Endodermal cell (in vitro differentiated cells): ENCODE results near the gene HSPB1. TPM values are rescaled to one million over a fixed set of nuclear protein-coding genes. Genes with fewer than 3 reads are reported as not detected.

Experiments
- DNase-seq: peaks from one replicate; pipeline ENCODE4 v3.0.0-alpha.2; 2017
- H3K27ac ChIP-seq: 2 replicates; pipeline ENCODE4 v1.5.1; 2013; ENCODE audit warnings: mild to moderate bottlenecking, low read depth, low read length, moderate library complexity
- H3K27me3 ChIP-seq: 2 replicates; pipeline ENCODE4 v1.6.1; 2013; ENCODE audit warnings: mild to moderate bottlenecking, low read length, moderate library complexity; ENCODE audit not compliant: insufficient read depth, control insufficient read depth, poor library complexity, severe bottlenecking
- H3K36me3 ChIP-seq: 2 replicates; pipeline ENCODE4 v1.7.0; 2013; ENCODE audit warnings: mild to moderate bottlenecking, low read length, moderate library complexity; ENCODE audit not compliant: control insufficient read depth, insufficient read depth
- H3K4me1 ChIP-seq: one replicate; pipeline ENCODE4 v1.7.0; 2013; ENCODE audit warnings: low read length; ENCODE audit not compliant: control insufficient read depth, insufficient read depth
- H3K4me3 ChIP-seq: 2 replicates; pipeline ENCODE4 v1.5.1; 2013; ENCODE audit warnings: mild to moderate bottlenecking, low read length, moderate library complexity
- H3K9ac ChIP-seq: 2 replicates; pipeline ENCODE4 v1.6.1; 2013; ENCODE audit warnings: mild to moderate bottlenecking, low read length, moderate library complexity; ENCODE audit not compliant: poor library complexity, severe bottlenecking; ENCODE audit errors: extremely low read depth
- H3K9me3 ChIP-seq: 2 replicates; pipeline ENCODE4 v1.6.1; 2013; ENCODE audit warnings: mild to moderate bottlenecking, low read length, moderate library complexity; ENCODE audit not compliant: control insufficient read depth
- H3K27ac Mint-ChIP-seq: 2 replicates; pipeline ENCODE4 v1.8.0; 2020; ENCODE audit warnings: mixed read lengths
- H3K27me3 Mint-ChIP-seq: 2 replicates; pipeline ENCODE4 v1.8.0; 2021; ENCODE audit warnings: mild to moderate bottlenecking, mixed read lengths; ENCODE audit not compliant: insufficient read depth
- H3K36me3 Mint-ChIP-seq: 2 replicates; pipeline ENCODE4 v1.8.0; 2020; ENCODE audit warnings: low read depth, mixed read lengths
- H3K4me1 Mint-ChIP-seq: 2 replicates; pipeline ENCODE4 v1.8.0; 2020; ENCODE audit warnings: mixed read lengths
- H3K4me3 Mint-ChIP-seq: 2 replicates; pipeline ENCODE4 v1.8.0; 2020; ENCODE audit warnings: mild to moderate bottlenecking, moderate library complexity, mixed read lengths
- H3K9me3 Mint-ChIP-seq: 2 replicates; pipeline ENCODE4 v1.8.0; 2020; ENCODE audit warnings: mild to moderate bottlenecking, mixed read lengths
- CTCF ChIP-seq: fragments of 200-600 bp; sonication (generic); conservative IDR thresholded peaks from 2 replicates; pipeline ENCODE4 v1.5.0; 2021; ENCODE audit warnings: antibody characterized with exemption, mild to moderate bottlenecking
- WGBS, 2 experiments: methylation state at CpG; one replicate each; pipeline versions ENCODE4 v1.1.5 to v1.1.7; 2013; ENCODE audit warnings: missing lambda C conversion rate in 2 of 2, mixed read lengths in 1 of 2; ENCODE audit not compliant: insufficient coverage in 1 of 2, insufficient read length in 1 of 2; 5-methylcytosine and 5-hydroxymethylcytosine counted together
- total RNA-seq, 2 donors: library from RNA; stranded (reverse); fragmentation: NEBNext Ultra II Directional in 1 of 2; extraction: Animal tissue kit (Norgen Biotek cat#: 25700) in 1 of 2; gene quantifications; 2 replicates in 1 of 2; 3 replicates in 1 of 2; pipeline ENCODE4 v1.2.1, GENCODE V29; 2021

Gene HSPB1
- total RNA-seq, 2 donors from 2014 or later: 244 to 248 TPM

- no peaks in the 10 kb centered on the region for H3K4me1 ChIP-seq
Measured at GRCh38 chr7:76352193-76352592, 49.7 kb downstream of the HSPB1 start.

GRCh38 chr7:76353744-76354143 is 51.3 kb downstream of the HSPB1 start:
- H3K9me3 ChIP-seq: peaks cover 56% of the 10 kb centered on the region
- WGBS, 2 experiments: 95 to 97% methylated on average over 3 to 5 of the region's 5 CpGs
- H3K9ac ChIP-seq: no peak overlapping the region
- Mint-ChIP-seq H3K36me3 (peaks cover 79% of the 10 kb centered on the region), H3K4me1 (peaks cover 12% of the 10 kb centered on the region), H3K27me3 (no peaks in the 10 kb centered on the region), H3K4me3 (no peak overlapping the region), H3K9me3 (peaks cover 33% of the 10 kb centered on the region), H3K27ac (no peak overlapping the region)
- DNase-seq: no peak
- H3K36me3 ChIP-seq: peaks cover 90% of the 10 kb centered on the region
- TF ChIP-seq CTCF: no peak
- no peaks in the 10 kb centered on the region for H3K4me1 ChIP-seq
- H3K4me3 ChIP-seq: no peak overlapping the region
- no peak overlapping the region for H3K27ac ChIP-seq
- H3K27me3 ChIP-seq: no peaks in the 10 kb centered on the region

More at GRCh38 chr7:76352193-76352592, 49.7 kb downstream of the HSPB1 start:
- H3K9me3 ChIP-seq: peaks cover 56% of the 10 kb centered on the region
- 97 to 98% methylated on average over 6 of the region's 6 CpGs for WGBS, 2 experiments
- no peak for DNase-seq
- H3K27ac ChIP-seq: no peak overlapping the region
- Mint-ChIP-seq H3K36me3 (peaks cover 89% of the 10 kb centered on the region), H3K9me3 (peaks cover 33% of the 10 kb centered on the region), H3K4me1 (peaks cover 10% of the 10 kb centered on the region), H3K27me3 (no peaks in the 10 kb centered on the region), H3K4me3 (no peak overlapping the region), H3K27ac (no peak overlapping the region)
- no peak for TF ChIP-seq CTCF
- H3K4me3 ChIP-seq: no peak overlapping the region
- peaks cover 98% of the 10 kb centered on the region for H3K36me3 ChIP-seq
- no peak overlapping the region for H3K9ac ChIP-seq
- no peaks in the 10 kb centered on the region for H3K27me3 ChIP-seq

Other genes with a start within 250 kb of the HSPB1 start
- 1 to 10 TPM; 4.1 to 5.0 TPM for gene SRRM3, start 100.8 kb upstream of the HSPB1 start, total RNA-seq
- 100 to 1,000 TPM; 148 TPM for gene YWHAG, start 56.3 kb downstream of the HSPB1 start, total RNA-seq
- gene SSC4D, start 107.0 kb downstream of the HSPB1 start, total RNA-seq: 10 to 100 TPM; 21.9 to 44.5 TPM
- gene ZP3, start 122.3 kb downstream of the HSPB1 start, total RNA-seq: 1 to 10 TPM in 1 of 2 donors, under 1 TPM in 1; 0.53 to 2.3 TPM
- gene DTX2, start 159.0 kb downstream of the HSPB1 start, total RNA-seq: 10 to 100 TPM; 34.1 to 38.3 TPM
- gene UPK3B, start 207.9 kb downstream of the HSPB1 start, total RNA-seq: 1 to 10 TPM; 1.2 to 2.3 TPM
- under 1 TPM in 1 of 2 donors, not detected in 1; 0.37 TPM for gene SPDYE16, start 240.6 kb downstream of the HSPB1 start, total RNA-seq